HCT116 (cell line): Measurements from ENCODE around the gene APEX2.

Source experiments
- CTCF ChIP-seq, 3 experiments: fragments of 200-600 bp in 1 of 3; sonication (generic) in 1 of 3; IDR thresholded peaks in 2 of 3; conservative IDR thresholded peaks in 1 of 3; 2 replicates each; pipeline ENCODE4 v1.5.1; 2012 to 2017; ENCODE audit warnings: low read depth in 2 of 3, low read length in 2 of 3, antibody characterized with exemption in 1 of 3, borderline replicate concordance in 1 of 3, control low read depth in 1 of 3, mild to moderate bottlenecking in 1 of 3, mixed read lengths in 1 of 3, mixed run types in 1 of 3, moderate library complexity in 1 of 3; ENCODE audit not compliant: insufficient read depth in 1 of 3
- POLR2A ChIP-seq: IDR thresholded peaks from 2 replicates; pipeline ENCODE4 v1.7.0; 2011; ENCODE audit warnings: borderline replicate concordance; ENCODE audit not compliant: insufficient read depth, insufficient read length; ENCODE audit errors: extremely low read depth

DNA sequence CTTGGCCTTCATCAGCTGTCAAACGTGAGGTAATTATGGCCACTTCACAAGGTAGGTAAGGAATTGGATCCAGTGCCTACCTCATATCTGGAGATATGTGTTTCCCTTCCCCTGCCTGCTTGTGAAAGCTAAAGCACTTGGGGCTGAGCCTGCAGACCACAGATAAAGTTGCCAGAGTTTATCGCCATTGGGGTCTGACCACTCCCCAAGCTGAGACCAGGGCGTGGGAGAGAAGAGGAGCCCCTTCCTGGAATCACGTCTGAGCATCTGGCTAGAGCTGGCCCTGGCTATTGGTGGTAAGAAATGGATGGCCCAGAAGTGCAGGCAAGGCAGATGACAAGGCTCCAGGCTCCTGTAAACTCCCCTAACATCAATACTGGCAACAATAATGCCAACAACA lies 27.9 kb downstream of the APEX2 start:
- TF ChIP-seq CTCF (IDR thresholded peaks at IDR 0.05 in 2 of 3, conservative IDR thresholded peaks at IDR 0.05 in 1 of 3; ENCODE audit: borderline replicate concordance in 1 of 3, insufficient read depth in 1 of 3, low read depth in 2 of 3, low read length in 2 of 3), result no peak
- TF ChIP-seq POLR2A, result no peak
